Neural progenitor cell (in vitro differentiated cells): Measurements from ENCODE around the gene ATF5. TPM values are rescaled to one million over a fixed set of nuclear protein-coding genes. Genes with fewer than 3 reads are reported as not detected.

Experiments
- DNase-seq: peaks from one replicate; pipeline ENCODE4 v3.0.0-alpha.2; 2016; ENCODE audit warnings: low spot score
- H2AFZ ChIP-seq: fragments of 200-600 bp; sonication (generic); replicated peaks from 2 replicates; pipeline ENCODE4 v1.6.1; 2016; ENCODE audit warnings: antibody characterized with exemption
- H3F3A ChIP-seq: fragments of 200-600 bp; sonication (generic); 2 replicates; pipeline ENCODE4 v1.6.1; 2016; ENCODE audit warnings: antibody characterized with exemption, low read depth
- H3K27ac ChIP-seq: fragments of 200-600 bp; sonication (generic); 2 replicates; pipeline ENCODE4 v1.5.1; 2016; ENCODE audit warnings: mild to moderate bottlenecking
- H3K27me3 ChIP-seq: fragments of 200-600 bp; sonication (generic); 2 replicates; pipeline ENCODE4 v1.6.1; 2016; ENCODE audit warnings: mild to moderate bottlenecking, moderate library complexity
- H3K36me3 ChIP-seq: fragments of 200-600 bp; sonication (generic); 2 replicates; pipeline ENCODE4 v1.5.1; 2016
- H3K4me1 ChIP-seq: fragments of 200-600 bp; sonication (generic); 2 replicates; pipeline ENCODE4 v1.6.1; 2016; ENCODE audit warnings: mixed run types
- H3K4me2 ChIP-seq: fragments of 200-600 bp; sonication (generic); 2 replicates; pipeline ENCODE4 v1.6.1; 2016
- H3K4me3 ChIP-seq: fragments of 200-600 bp; sonication (generic); 2 replicates; pipeline ENCODE4 v1.5.1; 2016
- H3K79me2 ChIP-seq: fragments of 200-600 bp; sonication (generic); 2 replicates; pipeline ENCODE4 v1.6.1; 2016; ENCODE audit warnings: low read depth
- H3K9ac ChIP-seq: fragments of 200-600 bp; sonication (generic); 2 replicates; pipeline ENCODE4 v1.6.1; 2016
- H3K9me3 ChIP-seq: fragments of 200-600 bp; sonication (generic); 2 replicates; pipeline ENCODE4 v1.5.1; 2016; ENCODE audit warnings: low read depth
- H4K20me1 ChIP-seq: fragments of 200-600 bp; sonication (generic); 2 replicates; pipeline ENCODE4 v1.6.1; 2016; ENCODE audit warnings: low read depth
- H3K27ac Mint-ChIP-seq: 3 replicates; pipeline ENCODE4 v1.8.0; 2021; ENCODE audit warnings: mixed read lengths
- H3K27me3 Mint-ChIP-seq: 2 replicates; pipeline ENCODE4 v1.8.0; 2022; ENCODE audit warnings: low read depth, mild to moderate bottlenecking, inconsistent platforms, moderate library complexity, mixed read lengths; ENCODE audit not compliant: insufficient read depth
- H3K36me3 Mint-ChIP-seq: 3 replicates; pipeline ENCODE4 v1.8.0; 2021; ENCODE audit warnings: mixed read lengths
- H3K4me1 Mint-ChIP-seq: 3 replicates; pipeline ENCODE4 v1.8.0; 2021; ENCODE audit warnings: mixed read lengths
- H3K4me3 Mint-ChIP-seq: 3 replicates; pipeline ENCODE4 v1.8.0; 2021; ENCODE audit warnings: mild to moderate bottlenecking, moderate library complexity, mixed read lengths
- H3K9me3 Mint-ChIP-seq: 3 replicates; pipeline ENCODE4 v1.8.0; 2020; ENCODE audit warnings: mixed read lengths
- EZH2 ChIP-seq: fragments of 200-600 bp; sonication (generic); IDR thresholded peaks from 2 replicates; pipeline ENCODE4 v1.6.1; 2017; ENCODE audit warnings: antibody characterized with exemption, mild to moderate bottlenecking, moderate library complexity
- EZH2phosphoT487 ChIP-seq: fragments of 200-600 bp; sonication (generic); IDR thresholded peaks from 2 replicates; pipeline ENCODE4 v1.6.1; 2017; ENCODE audit warnings: antibody characterized with exemption
- total RNA-seq: library from RNA; depleted of rRNA; stranded (reverse); fragments of >200 nt; gene quantifications from 2 replicates; pipeline ENCODE4 v1.2.3, GENCODE V29; 2015; ENCODE audit warnings: low replicate concordance
- TF ChIP-seq, protein P1 (sequence below): fragments of 200-600 bp; sonication (generic); IDR thresholded peaks from 2 replicates; pipeline ENCODE4 v1.5.1; 2017; ENCODE audit warnings: antibody characterized with exemption, mild to moderate bottlenecking

Gene ATF5
- total RNA-seq, 1 donor from 2014 or later, result 1.6 TPM

DNA sequence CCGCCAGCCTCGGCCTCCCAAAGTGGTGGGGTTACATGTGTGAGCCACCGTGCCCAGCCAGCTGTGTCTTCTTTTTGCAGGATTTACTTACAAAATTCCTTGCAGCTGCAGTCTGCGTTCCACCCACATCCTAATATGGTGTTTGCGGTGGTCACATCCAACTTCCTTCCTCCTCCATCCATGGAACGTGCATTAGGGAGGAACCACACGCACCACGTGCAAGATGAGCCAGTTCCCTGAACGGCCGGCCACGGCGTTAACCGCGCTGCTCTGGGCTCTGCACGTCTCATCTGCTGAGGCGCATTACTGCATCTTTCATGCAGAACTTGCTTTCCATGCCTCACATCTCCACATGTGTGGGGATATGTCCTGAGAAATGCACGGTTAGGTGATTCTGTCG lies 45.0 kb downstream of the ATF5 start:
- H4K20me1 ChIP-seq, result no peaks in the 10 kb centered on the region
- no peaks in the 10 kb centered on the region for H3K9me3 Mint-ChIP-seq
- no peaks in the 10 kb centered on the region for H3K4me1 ChIP-seq
- H3K4me2 ChIP-seq, result no peak overlapping the region
- TF ChIP-seq EZH2, result no peak
- no peak for TF ChIP-seq EZH2phosphoT487
- TF ChIP-seq, protein P1, sequence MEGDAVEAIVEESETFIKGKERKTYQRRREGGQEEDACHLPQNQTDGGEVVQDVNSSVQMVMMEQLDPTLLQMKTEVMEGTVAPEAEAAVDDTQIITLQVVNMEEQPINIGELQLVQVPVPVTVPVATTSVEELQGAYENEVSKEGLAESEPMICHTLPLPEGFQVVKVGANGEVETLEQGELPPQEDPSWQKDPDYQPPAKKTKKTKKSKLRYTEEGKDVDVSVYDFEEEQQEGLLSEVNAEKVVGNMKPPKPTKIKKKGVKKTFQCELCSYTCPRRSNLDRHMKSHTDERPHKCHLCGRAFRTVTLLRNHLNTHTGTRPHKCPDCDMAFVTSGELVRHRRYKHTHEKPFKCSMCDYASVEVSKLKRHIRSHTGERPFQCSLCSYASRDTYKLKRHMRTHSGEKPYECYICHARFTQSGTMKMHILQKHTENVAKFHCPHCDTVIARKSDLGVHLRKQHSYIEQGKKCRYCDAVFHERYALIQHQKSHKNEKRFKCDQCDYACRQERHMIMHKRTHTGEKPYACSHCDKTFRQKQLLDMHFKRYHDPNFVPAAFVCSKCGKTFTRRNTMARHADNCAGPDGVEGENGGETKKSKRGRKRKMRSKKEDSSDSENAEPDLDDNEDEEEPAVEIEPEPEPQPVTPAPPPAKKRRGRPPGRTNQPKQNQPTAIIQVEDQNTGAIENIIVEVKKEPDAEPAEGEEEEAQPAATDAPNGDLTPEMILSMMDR, result no peak
- peaks cover 3% of the 10 kb centered on the region for H3K36me3 Mint-ChIP-seq
- no peaks in the 10 kb centered on the region for H3K27me3 ChIP-seq
- H3K27ac ChIP-seq, result no peak overlapping the region
- H3K79me2 ChIP-seq, result no peaks in the 10 kb centered on the region
- H3F3A ChIP-seq, result no peaks in the 10 kb centered on the region
- no peak overlapping the region for H3K27ac Mint-ChIP-seq
- H3K9me3 ChIP-seq, result no peaks in the 10 kb centered on the region
- no peak overlapping the region for H3K9ac ChIP-seq
- H3K4me1 Mint-ChIP-seq, result no peaks in the 10 kb centered on the region
- H3K4me3 ChIP-seq, result no peak overlapping the region
- H2AFZ ChIP-seq, result no peak overlapping the region
- peaks cover 2% of the 10 kb centered on the region for H3K27me3 Mint-ChIP-seq
- no peaks in the 10 kb centered on the region for H3K36me3 ChIP-seq
- no peak for DNase-seq
- H3K4me3 Mint-ChIP-seq, result no peak overlapping the region

DNA sequence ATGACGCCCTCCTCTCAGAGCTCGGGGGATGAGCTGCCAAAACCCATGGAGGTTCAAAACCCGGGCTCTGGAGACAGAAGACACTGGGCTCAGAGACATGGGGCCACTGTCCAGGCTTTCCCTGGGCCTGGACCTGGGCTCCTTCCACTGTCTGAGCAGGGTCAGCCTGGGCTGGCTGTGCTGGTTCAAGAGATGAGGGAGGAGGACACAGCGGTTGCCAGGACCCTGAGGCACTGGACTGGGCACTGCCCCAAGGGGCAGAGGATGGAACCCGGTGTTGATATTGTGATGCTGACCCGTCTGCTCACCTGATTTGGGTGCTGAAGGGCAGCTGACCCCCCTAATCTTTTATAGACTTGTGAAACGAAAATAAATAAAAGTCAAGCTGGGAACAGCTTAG lies 46.0 kb downstream of the ATF5 start:
- H3K36me3 Mint-ChIP-seq, result peaks cover 3% of the 10 kb centered on the region
- no peaks in the 10 kb centered on the region for H3K9me3 ChIP-seq
- no peaks in the 10 kb centered on the region for H3K79me2 ChIP-seq
- no peaks in the 10 kb centered on the region for H3K27me3 ChIP-seq
- no peak overlapping the region for H3K9ac ChIP-seq
- H3K4me3 Mint-ChIP-seq, result no peak overlapping the region
- H3F3A ChIP-seq, result no peaks in the 10 kb centered on the region
- no peaks in the 10 kb centered on the region for H3K4me1 ChIP-seq
- H3K36me3 ChIP-seq, result no peaks in the 10 kb centered on the region
- H3K9me3 Mint-ChIP-seq, result no peaks in the 10 kb centered on the region
- H2AFZ ChIP-seq, result no peak overlapping the region
- TF ChIP-seq, protein P1, result no peak
- TF ChIP-seq EZH2phosphoT487 (no peak), EZH2 (no peak)
- H3K4me1 Mint-ChIP-seq, result no peaks in the 10 kb centered on the region
- H3K27ac ChIP-seq, result no peak overlapping the region
- no peak overlapping the region for H3K4me2 ChIP-seq
- H3K4me3 ChIP-seq, result no peak overlapping the region
- H4K20me1 ChIP-seq, result no peaks in the 10 kb centered on the region
- no peak overlapping the region for H3K27ac Mint-ChIP-seq
- DNase-seq, result no peak
- H3K27me3 Mint-ChIP-seq, result no peaks in the 10 kb centered on the region

DNA sequence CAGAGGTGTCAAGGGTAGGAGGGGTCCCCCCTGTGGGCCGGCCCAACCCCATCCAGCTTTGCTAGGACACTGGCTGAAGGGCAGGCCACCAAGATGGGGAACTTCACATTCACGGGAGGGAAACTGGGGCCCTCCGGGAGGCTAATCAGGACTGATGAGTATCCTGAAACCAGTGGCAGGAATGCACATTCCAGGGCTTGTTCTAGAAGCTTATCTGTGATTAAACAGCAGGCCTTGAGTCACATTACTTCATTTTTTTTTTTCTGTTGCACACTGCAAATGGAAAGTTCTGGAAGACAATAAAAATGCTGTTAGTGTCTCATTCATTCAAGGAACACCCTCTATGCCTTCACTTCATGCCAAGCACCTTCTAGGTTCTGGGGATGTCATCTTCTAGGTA lies 47.5 kb downstream of the ATF5 start:
- H3K4me1 Mint-ChIP-seq, result peaks cover under 1% of the 10 kb centered on the region
- no peaks in the 10 kb centered on the region for H3K4me1 ChIP-seq
- H3K9ac ChIP-seq, result no peak overlapping the region
- H3K9me3 ChIP-seq, result no peaks in the 10 kb centered on the region
- H3K27me3 Mint-ChIP-seq, result peaks cover 2% of the 10 kb centered on the region
- H3K79me2 ChIP-seq, result no peaks in the 10 kb centered on the region
- H2AFZ ChIP-seq, result no peak overlapping the region
- no peak overlapping the region for H3K27ac ChIP-seq
- no peak overlapping the region for H3K4me3 Mint-ChIP-seq
- no peak overlapping the region for H3K4me2 ChIP-seq
- TF ChIP-seq, protein P1, result no peak
- no peak for TF ChIP-seq EZH2phosphoT487
- TF ChIP-seq EZH2, result no peak
- H3K9me3 Mint-ChIP-seq, result no peaks in the 10 kb centered on the region
- no peaks in the 10 kb centered on the region for H3K27me3 ChIP-seq
- H3K36me3 ChIP-seq, result no peaks in the 10 kb centered on the region
- H4K20me1 ChIP-seq, result no peaks in the 10 kb centered on the region
- no peak overlapping the region for H3K27ac Mint-ChIP-seq
- no peaks in the 10 kb centered on the region for H3F3A ChIP-seq
- H3K4me3 ChIP-seq, result no peak overlapping the region
- peaks cover 7% of the 10 kb centered on the region for H3K36me3 Mint-ChIP-seq
- no peak for DNase-seq

DNA sequence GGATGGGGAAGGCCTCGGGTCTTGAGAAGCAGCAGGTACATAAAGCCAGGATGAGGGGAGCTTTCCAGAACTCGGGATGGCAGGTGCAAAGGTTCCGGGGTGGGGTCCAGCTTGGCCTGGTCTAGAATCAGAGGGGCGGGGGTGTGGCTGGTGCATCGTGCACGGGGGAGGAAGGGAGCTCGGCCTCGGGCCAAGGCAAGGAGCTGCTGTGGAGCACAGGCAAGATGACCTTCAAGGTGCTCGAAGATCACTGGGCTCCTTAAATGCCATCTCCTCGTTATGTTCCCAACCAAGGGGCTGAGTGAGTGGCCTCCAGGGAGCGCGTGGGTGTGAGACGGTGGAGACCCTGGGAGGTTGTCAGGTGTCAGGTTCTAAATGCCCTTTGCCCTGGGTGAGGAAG lies 48.1 kb downstream of the ATF5 start:
- Histone ChIP-seq H3F3A (no peaks in the 10 kb centered on the region), H3K9ac (no peak overlapping the region), H3K4me3 (no peak overlapping the region), H4K20me1 (no peaks in the 10 kb centered on the region), H3K4me1 (no peaks in the 10 kb centered on the region), H3K4me2 (no peak overlapping the region), H2AFZ (no peak overlapping the region), H3K36me3 (no peaks in the 10 kb centered on the region), H3K27me3 (no peaks in the 10 kb centered on the region), H3K27ac (no peak overlapping the region), H3K79me2 (no peaks in the 10 kb centered on the region), H3K9me3 (no peaks in the 10 kb centered on the region)
- no peak overlapping the region for H3K27ac Mint-ChIP-seq
- peaks cover 2% of the 10 kb centered on the region for H3K27me3 Mint-ChIP-seq
- TF ChIP-seq EZH2phosphoT487, result no peak
- no peak for DNase-seq
- H3K4me1 Mint-ChIP-seq, result peaks cover 4% of the 10 kb centered on the region
- no peak overlapping the region for H3K4me3 Mint-ChIP-seq
- H3K9me3 Mint-ChIP-seq, result no peaks in the 10 kb centered on the region
- H3K36me3 Mint-ChIP-seq, result peaks cover 12% of the 10 kb centered on the region
